DMS53 (cell line): Measurements from ENCODE around the gene CNOT11.
"Not testable (repeated sequence)": the region's sequence is repeated elsewhere in the genome, so short reads cannot be mapped to it uniquely, and the experiment has no call there.

ENCODE experiments used
- DNase-seq: peaks from one replicate; lab custom pipeline; 2025; lab: John Stamatoyannopoulos, UW

The CNOT11 gene

GRCh38 chr2:101245468-101245867 is 7.2 kb upstream of the CNOT11 start:
- not testable (repeated sequence) for DNase-seq

- DNase-seq = not testable (repeated sequence)
These were observed 3.9 kb upstream of the CNOT11 start for GRCh38 chr2:101248756-101249155.

- DNase-seq = no peak
These were observed 2.9 kb upstream of the CNOT11 start for GRCh38 chr2:101249826-101250225.

- DNase-seq = peak; percentile 46
These were observed 1.4 kb upstream of the CNOT11 start for GRCh38 chr2:101251246-101251781.

GRCh38 chr2:101251844-101252407 is 760 bp upstream of the CNOT11 start:
- peak; percentile 96 for DNase-seq

- DNase-seq = peak; percentile 90
These were observed 472 bp downstream of the CNOT11 start for GRCh38 chr2:101253013-101253702.

GRCh38 chr2:101253703-101254450 is 1.2 kb downstream of the CNOT11 start:
- no peak for DNase-seq

GRCh38 chr2:101255501-101255900 is 2.8 kb downstream of the CNOT11 start:
- DNase-seq = no peak

- DNase-seq = no peak
These were observed 3.6 kb downstream of the CNOT11 start for GRCh38 chr2:101256316-101256715.

GRCh38 chr2:101258804-101259203 is 6.1 kb downstream of the CNOT11 start:
- DNase-seq = no peak

GRCh38 chr2:101262142-101262541 is 9.5 kb downstream of the CNOT11 start:
- DNase-seq = no peak

GRCh38 chr2:101263377-101263800 is 10.7 kb downstream of the CNOT11 start:
- no peak for DNase-seq

GRCh38 chr2:101264360-101264939 is 11.8 kb downstream of the CNOT11 start:
- peak; percentile 66 for DNase-seq

- DNase-seq = peak; percentile 21
These were observed 13.3 kb downstream of the CNOT11 start for GRCh38 chr2:101265893-101266499.

GRCh38 chr2:101267671-101268656 is 15.3 kb downstream of the CNOT11 start:
- DNase-seq = peak; percentile 41

- DNase-seq = no peak
These were observed 18.1 kb downstream of the CNOT11 start for GRCh38 chr2:101270700-101271259.

- peak; percentile 20 for DNase-seq
These were observed 19.5 kb downstream of the CNOT11 start for GRCh38 chr2:101272045-101272784.

- no peak for DNase-seq
These were observed 20.4 kb downstream of the CNOT11 start for GRCh38 chr2:101273056-101273455.

- DNase-seq = no peak
These were observed 21.5 kb downstream of the CNOT11 start for GRCh38 chr2:101274142-101274541.

GRCh38 chr2:101277111-101277510 is 24.4 kb downstream of the CNOT11 start:
- DNase-seq = peak; percentile 11
